Progenitor cell of endocrine pancreas (in vitro differentiated cells): ENCODE measurements around the gene TBX22. TPM values are rescaled to one million over a fixed set of nuclear protein-coding genes. Genes with fewer than 3 reads are reported as not detected.
A peak's percentile ranks its signal among the peaks of the same experiment; 100 is the strongest.
"Not testable (repeated sequence)": the region's sequence is repeated elsewhere in the genome, so short reads cannot be mapped to it uniquely, and the experiment has no call there.

ENCODE experiments used
- DNase-seq: peaks from one replicate; pipeline ENCODE4 v3.0.0; 2021; ENCODE audit warnings: low spot score; ENCODE audit not compliant: unreplicated experiment
- H3K27ac Mint-ChIP-seq: 2 replicates; pipeline ENCODE4 v1.8.0; 2021; ENCODE audit warnings: mild to moderate bottlenecking, moderate library complexity, mixed read lengths
- H3K27me3 Mint-ChIP-seq: 2 replicates; pipeline ENCODE4 v1.8.0; 2021; ENCODE audit warnings: mixed read lengths
- H3K36me3 Mint-ChIP-seq: 2 replicates; pipeline ENCODE4 v1.8.0; 2022; ENCODE audit warnings: mixed read lengths; ENCODE audit not compliant: insufficient read depth
- H3K4me1 Mint-ChIP-seq: 2 replicates; pipeline ENCODE4 v1.8.0; 2021; ENCODE audit warnings: low read depth, mixed read lengths
- H3K4me3 Mint-ChIP-seq: 2 replicates; pipeline ENCODE4 v1.8.0; 2021; ENCODE audit warnings: low read depth, mild to moderate bottlenecking, moderate library complexity, mixed read lengths
- H3K9me3 Mint-ChIP-seq: 2 replicates; pipeline ENCODE4 v1.8.0; 2021; ENCODE audit warnings: low read depth, mixed read lengths
- CTCF ChIP-seq: fragments of 200-600 bp; sonication (generic); IDR thresholded peaks from one replicate; pipeline ENCODE4 v1.5.0; 2021; ENCODE audit warnings: antibody characterized with exemption, mild to moderate bottlenecking; ENCODE audit not compliant: unreplicated experiment
- total RNA-seq: library from RNA; stranded (reverse); gene quantifications from 2 replicates; pipeline ENCODE4 v1.2.1, GENCODE V29; 2021

TBX22 gene
- total RNA-seq, 1 donor from 2014 or later, result 0.46 TPM

DNA sequence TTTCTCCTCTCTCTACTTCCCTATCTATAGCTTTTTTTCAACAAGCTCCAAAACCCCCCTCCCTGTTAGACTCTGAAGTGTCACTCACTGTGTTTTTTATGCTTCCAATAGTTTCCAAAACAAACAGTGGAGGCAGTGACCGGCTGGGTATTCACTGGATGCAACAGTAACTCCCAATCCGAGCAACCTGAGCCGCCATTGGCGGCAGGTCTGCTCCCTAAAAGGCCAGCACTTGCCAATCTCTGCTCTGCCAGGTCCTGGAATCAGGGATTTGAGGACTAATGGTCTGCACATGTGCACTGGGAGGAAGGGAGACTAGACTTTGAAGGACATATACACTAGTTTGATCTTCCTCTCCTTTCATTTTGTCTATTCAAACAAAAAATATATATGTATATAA is 7.1 kb downstream of the TBX22 start:
- no peak for TF ChIP-seq CTCF
- no peak for DNase-seq
- Mint-ChIP-seq H3K4me3 (no peak overlapping the region), H3K4me1 (peaks cover 2% of the 10 kb centered on the region), H3K9me3 (peaks cover 3% of the 10 kb centered on the region), H3K27ac (no peak overlapping the region), H3K27me3 (peaks cover 21% of the 10 kb centered on the region), H3K36me3 (no peaks in the 10 kb centered on the region)

- H3K27me3 Mint-ChIP-seq, result peaks cover 21% of the 10 kb centered on the region
- H3K4me1 Mint-ChIP-seq, result peaks cover 2% of the 10 kb centered on the region
- peaks cover 3% of the 10 kb centered on the region for H3K9me3 Mint-ChIP-seq
- no peak for DNase-seq
- no peak overlapping the region for H3K27ac Mint-ChIP-seq
- TF ChIP-seq CTCF, result no peak
- H3K36me3 Mint-ChIP-seq, result no peaks in the 10 kb centered on the region
- peak overlapping the region; percentile 72 for H3K4me3 Mint-ChIP-seq
Measured at GRCh38 chrX:80022363-80023031, 7.9 kb downstream of the TBX22 start.

DNA sequence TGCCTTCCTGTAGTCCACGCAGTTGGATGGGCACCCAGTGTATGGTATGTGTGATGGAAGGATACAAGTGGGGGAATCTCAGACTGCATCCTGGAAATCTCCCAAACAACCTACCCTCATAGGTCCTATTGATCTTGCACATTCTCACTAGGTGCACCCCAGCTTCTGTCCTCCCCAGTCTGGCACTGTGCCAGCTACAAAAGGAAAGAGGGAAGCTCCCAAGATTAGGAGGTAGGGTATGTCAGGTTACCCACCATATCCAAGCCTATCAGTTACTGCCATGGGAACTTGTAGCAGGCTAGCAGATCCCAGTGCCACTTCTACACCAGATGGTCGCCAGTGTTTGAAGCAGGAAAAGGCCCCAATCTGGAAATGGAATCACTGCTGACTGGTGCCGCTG is 11.6 kb downstream of the TBX22 start:
- no peaks in the 10 kb centered on the region for H3K36me3 Mint-ChIP-seq
- peaks cover 21% of the 10 kb centered on the region for H3K27me3 Mint-ChIP-seq
- no peak overlapping the region for H3K4me3 Mint-ChIP-seq
- no peaks in the 10 kb centered on the region for H3K9me3 Mint-ChIP-seq
- no peak overlapping the region for H3K27ac Mint-ChIP-seq
- H3K4me1 Mint-ChIP-seq, result peaks cover 2% of the 10 kb centered on the region
- no peak for TF ChIP-seq CTCF
- DNase-seq, result no peak

DNA sequence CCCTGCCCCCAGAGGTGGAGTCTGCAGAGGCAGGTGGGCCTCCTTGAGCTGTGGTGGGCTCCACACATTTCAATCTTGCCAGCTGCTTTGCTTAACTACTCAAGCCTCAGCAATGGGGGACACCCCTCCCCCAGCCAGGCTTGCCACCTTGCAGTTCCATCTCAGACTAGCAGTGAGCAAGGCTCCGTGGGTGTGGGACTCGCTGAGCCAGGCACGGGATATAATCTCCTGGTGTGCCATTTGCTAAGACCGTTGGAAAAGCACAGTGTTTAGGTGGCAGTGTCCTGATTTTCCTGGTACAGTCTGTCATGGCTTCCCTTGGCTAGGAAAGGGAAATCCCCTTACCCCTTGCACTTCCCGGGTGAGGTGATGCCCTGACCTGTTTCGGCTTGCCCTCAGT is 51.6 kb downstream of the TBX22 start:
- not testable (repeated sequence) for H3K4me1 Mint-ChIP-seq, H3K4me3 Mint-ChIP-seq

DNA sequence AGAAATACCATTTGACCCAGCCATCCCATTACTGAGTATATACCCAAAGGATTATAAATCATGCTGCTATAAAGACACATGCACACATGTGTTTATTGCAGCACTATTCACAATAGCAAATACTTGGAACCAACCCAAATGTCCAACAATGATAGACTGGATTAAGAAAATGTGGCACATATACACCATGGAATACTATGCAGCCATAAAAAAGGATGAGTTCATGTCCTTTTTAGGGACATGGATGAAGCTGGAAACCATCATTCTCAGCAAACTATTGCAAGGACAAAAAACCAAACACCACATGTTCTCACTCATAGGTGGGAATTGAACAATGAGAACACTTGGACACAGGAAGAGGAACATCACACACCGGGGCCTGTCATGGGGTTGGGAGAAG is 61.1 kb downstream of the TBX22 start:
- H3K27ac Mint-ChIP-seq, H3K27me3 Mint-ChIP-seq, DNase-seq, H3K4me3 Mint-ChIP-seq, H3K4me1 Mint-ChIP-seq, H3K36me3 Mint-ChIP-seq: not testable (repeated sequence)
- peaks cover 43% of the 10 kb centered on the region for H3K9me3 Mint-ChIP-seq

More for the DNA sequence above, 51.6 kb downstream of the TBX22 start:
- H3K9me3 Mint-ChIP-seq, result peaks cover 77% of the 10 kb centered on the region
- DNase-seq, H3K27ac Mint-ChIP-seq, H3K36me3 Mint-ChIP-seq, H3K27me3 Mint-ChIP-seq: not testable (repeated sequence)
